Astrocyte of the cerebellum (primary cell): ENCODE data around the gene CUL1.

ENCODE experiments used
- DNase-seq: peaks from one replicate; pipeline ENCODE4 v3.0.0-alpha.2; 2011; ENCODE audit warnings: low read depth
- H3K4me3 ChIP-seq: 2 replicates; pipeline ENCODE4 v1.5.1; 2011; ENCODE audit warnings: mild to moderate bottlenecking, low read depth, low read length, moderate library complexity
- CTCF ChIP-seq: IDR thresholded peaks from 2 replicates; pipeline ENCODE4 v1.5.1; 2012; ENCODE audit warnings: low read length, low read depth, moderate library complexity, mild to moderate bottlenecking; ENCODE audit errors: missing control alignments
- in situ Hi-C: cut with HindIII; loops from 2 replicates; pipeline ENCODE4 v1.10.0; 2017; ENCODE audit warnings: low sequenced_read_pairs

The CUL1 gene

GRCh38 chr7:148838905-148839304 lies 140.2 kb downstream of the CUL1 start:
- in situ Hi-C loops, result no loop called here
- DNase-seq, result no peak
- TF ChIP-seq CTCF, result no peak
- no peak overlapping the region for H3K4me3 ChIP-seq

GRCh38 chr7:148847815-148848734 lies 149.4 kb downstream of the CUL1 start:
- DNase-seq, result no peak
- no peak overlapping the region for H3K4me3 ChIP-seq
- no peak for TF ChIP-seq CTCF
- in situ Hi-C loops, result no loop called here

GRCh38 chr7:148849393-148850098 lies 150.8 kb downstream of the CUL1 start:
- H3K4me3 ChIP-seq, result no peak overlapping the region
- in situ Hi-C loops, result no loop called here
- no peak for DNase-seq
- TF ChIP-seq CTCF, result no peak

- in situ Hi-C loops, result no loop called here
- no peak for TF ChIP-seq CTCF
- no peak overlapping the region for H3K4me3 ChIP-seq
- DNase-seq, result no peak
Observed at GRCh38 chr7:148850564-148850963, 151.9 kb downstream of the CUL1 start.
